Naive thymus-derived CD8-positive, alpha-beta T cell (primary cell): ENCODE data around the gene CAPZA1. TPM values are rescaled to one million over a fixed set of nuclear protein-coding genes. Genes with fewer than 3 reads are reported as not detected.
"Not testable (repeated sequence)": the region's sequence is repeated elsewhere in the genome, so short reads cannot be mapped to it uniquely, and the experiment has no call there.

Experiments
- ATAC-seq, 2 donors: fragments of 150-1000 bp; cut with Tn5 transposase in 1 of 2; sonication (Bioruptor Pico), chemical (Tn5 transposase) in 1 of 2; 1 replicate in 1 of 2; 2 replicates in 1 of 2; pipeline ENCODE4 v1.10.0; 2021; ENCODE audit warnings: mild to moderate bottlenecking in 2 of 2, moderate library complexity in 2 of 2
- POLR2A ChIA-PET: fragments of 350-600 bp; sonication (Branson Sonifier 250); formaldehyde crosslinking; loops from one replicate; lab custom pipeline; 2021; ENCODE audit warnings: antibody characterized with exemption; lab: Charles Lee
- DNase-seq, 10 donors: peaks; one replicate each; pipeline versions ENCODE4 v3.0.0 to v3.0.0-alpha.2; 2020 to 2022
- H3K27ac Mint-ChIP-seq, 10 donors: one replicate each; pipeline ENCODE4 v1.8.0; 2020 to 2022; ENCODE audit warnings: mild to moderate bottlenecking in 10 of 10, mixed read lengths in 10 of 10, moderate library complexity in 4 of 10, inconsistent platforms in 1 of 10
- H3K27me3 Mint-ChIP-seq, 5 donors: one replicate each; pipeline ENCODE4 v1.8.0; 2021 to 2022; ENCODE audit warnings: mixed read lengths in 5 of 5
- H3K36me3 Mint-ChIP-seq, 3 donors: one replicate each; pipeline ENCODE4 v1.8.0; 2020 to 2022; ENCODE audit warnings: mixed read lengths in 3 of 3, mild to moderate bottlenecking in 2 of 3, inconsistent platforms in 1 of 3
- H3K4me1 Mint-ChIP-seq, 4 donors: one replicate each; pipeline ENCODE4 v1.8.0; 2021 to 2022; ENCODE audit warnings: mixed read lengths in 4 of 4
- H3K4me3 Mint-ChIP-seq, 10 donors: one replicate each; pipeline ENCODE4 v1.8.0; 2020 to 2022; ENCODE audit warnings: mild to moderate bottlenecking in 10 of 10, mixed read lengths in 10 of 10, moderate library complexity in 6 of 10, inconsistent platforms in 1 of 10
- H3K9me3 Mint-ChIP-seq, 9 donors: one replicate each; pipeline ENCODE4 v1.8.0; 2020 to 2022; ENCODE audit warnings: mixed read lengths in 9 of 9, mild to moderate bottlenecking in 3 of 9, inconsistent platforms in 1 of 9, moderate library complexity in 1 of 9
- polyA plus RNA-seq, 3 donors: library from polyadenylated mRNA; unstranded; fragments of 300-500 nt; fragmentation: Illumina TruSeq; gene quantifications; one replicate each; pipeline ENCODE4 v1.2.3, GENCODE V29; 2021
- total RNA-seq, 8 experiments: library from RNA in 2 of 8; stranded (reverse) in 2 of 8; gene quantifications; one replicate each; pipeline ENCODE4 v1.2.3 and lab custom pipeline; 2021 to 2026

The CAPZA1 gene
- total and polyA plus RNA-seq, 5 experiments from 2014 or later, result 100 to 169 (median 126) TPM

- H3K9me3 Mint-ChIP-seq, result no peaks in the 10 kb centered on the region
- DNase-seq (no peak), ATAC-seq (no peak)
- H3K4me1 Mint-ChIP-seq, result peaks cover 0 to 3% (median 0%) of the 10 kb centered on the region in 4 donors
- H3K4me3 Mint-ChIP-seq, result no peak overlapping the region
- no peaks in the 10 kb centered on the region for H3K27me3 Mint-ChIP-seq
- peaks cover 8 to 78% (median 31%) of the 10 kb centered on the region in 3 donors for H3K36me3 Mint-ChIP-seq
- H3K27ac Mint-ChIP-seq, result peak overlapping the region in 1 of 10 donors; percentile 39
- POLR2A ChIA-PET, result interaction anchor here (0.7 to 2.0 kb wide), 2 partner anchors 14 to 32 kb away, joined by 3 to 6 read pairs; partner anchors contain the start of genes CAPZA1 and ST7L
Observed at GRCh38 chr1:112605633-112606327, 13.9 kb upstream of the CAPZA1 start.

DNA sequence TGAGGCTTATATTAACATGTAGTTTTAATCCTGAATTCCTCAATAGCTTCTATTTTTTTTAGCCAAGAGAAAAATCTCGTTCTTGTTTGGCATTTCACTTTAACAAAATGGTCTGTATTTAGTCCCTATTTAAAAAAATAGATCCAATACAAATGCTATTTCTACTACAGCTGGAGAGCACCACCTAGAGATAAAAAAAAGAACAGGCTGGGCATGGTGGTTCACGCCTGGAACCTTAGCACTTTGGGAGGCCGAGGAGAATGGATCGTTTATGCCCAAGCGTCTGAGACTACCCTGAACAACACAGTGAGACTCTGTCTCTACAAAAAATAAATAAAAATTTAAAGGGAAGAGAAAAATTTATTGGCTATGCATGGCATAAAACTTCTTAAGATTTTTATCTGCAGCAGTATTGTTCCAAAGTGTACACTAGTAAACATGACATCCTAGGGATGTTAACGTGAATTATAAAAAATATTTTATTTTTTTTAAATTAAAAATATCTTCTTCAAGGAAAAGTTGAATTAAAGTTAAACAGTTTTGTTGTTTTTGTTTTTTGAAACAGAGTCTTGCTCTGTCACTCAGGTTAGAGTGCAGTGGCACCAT is 5.1 kb upstream of the CAPZA1 start:
- H3K27ac Mint-ChIP-seq, result peak overlapping the region in 5 of 10 donors; percentile 43 to 89 (median 80)
- H3K27me3 Mint-ChIP-seq, result no peaks in the 10 kb centered on the region
- POLR2A ChIA-PET, result no interaction called here
- no peaks in the 10 kb centered on the region for H3K9me3 Mint-ChIP-seq
- ATAC-seq (no peak), DNase-seq (peak in 3 of 10 donors; percentile 32 to 40 (median 37))
- peaks cover 9 to 20% (median 13%) of the 10 kb centered on the region in 4 donors for H3K4me1 Mint-ChIP-seq
- peaks cover 4 to 51% (median 19%) of the 10 kb centered on the region in 3 donors for H3K36me3 Mint-ChIP-seq
- H3K4me3 Mint-ChIP-seq, result peak overlapping the region in 1 of 10 donors; percentile 24

DNA sequence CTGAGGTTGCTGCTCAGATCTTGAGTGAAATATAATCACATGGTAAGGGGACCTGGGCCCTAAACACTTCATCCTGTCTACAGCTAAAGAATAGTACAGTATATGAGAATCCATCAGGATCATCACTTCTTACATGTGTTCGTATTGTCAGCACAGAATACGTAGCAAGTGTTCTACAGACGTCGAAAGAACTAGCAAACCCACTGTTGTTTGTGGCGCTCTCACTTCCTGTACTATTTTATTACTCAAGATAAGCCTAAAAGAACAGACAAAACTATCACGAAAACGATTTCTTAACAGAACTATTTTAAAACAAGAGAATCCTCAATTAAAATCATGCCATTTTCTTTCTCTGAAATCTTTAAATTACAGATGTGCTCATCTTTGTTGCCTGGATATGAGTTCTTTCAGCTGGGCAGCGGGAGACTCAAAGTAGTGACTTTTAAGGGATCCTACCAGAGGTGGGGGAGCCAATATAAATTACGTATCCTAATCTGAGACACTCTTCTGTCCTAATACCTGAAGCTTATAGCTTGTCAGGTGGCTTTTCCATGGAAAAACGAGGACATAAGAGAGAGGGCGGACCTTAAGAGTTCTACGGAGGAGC is 1.4 kb upstream of the CAPZA1 start:
- POLR2A ChIA-PET, result interaction anchor here (0.6 to 4.2 kb wide), 11 partner anchors 9 to 856 kb away, joined by 3 to 61 read pairs (median 5); partner anchors contain the start of genes CTTNBP2NL, MOV10, PPM1J and SLC16A1
- H3K9me3 Mint-ChIP-seq, result no peaks in the 10 kb centered on the region
- H3K36me3 Mint-ChIP-seq, result peaks cover 4 to 23% (median 4%) of the 10 kb centered on the region in 3 donors
- H3K27ac Mint-ChIP-seq, result peak overlapping the region; percentile 98 to 100 (median 100)
- peak overlapping the region; percentile 92 to 100 (median 98) for H3K4me3 Mint-ChIP-seq
- H3K27me3 Mint-ChIP-seq, result no peaks in the 10 kb centered on the region
- ATAC-seq (peak; percentile 43 to 70), DNase-seq (peak in 9 of 10 donors; percentile 5 to 86 (median 65))
- peaks cover 18 to 46% (median 41%) of the 10 kb centered on the region in 4 donors for H3K4me1 Mint-ChIP-seq

DNA sequence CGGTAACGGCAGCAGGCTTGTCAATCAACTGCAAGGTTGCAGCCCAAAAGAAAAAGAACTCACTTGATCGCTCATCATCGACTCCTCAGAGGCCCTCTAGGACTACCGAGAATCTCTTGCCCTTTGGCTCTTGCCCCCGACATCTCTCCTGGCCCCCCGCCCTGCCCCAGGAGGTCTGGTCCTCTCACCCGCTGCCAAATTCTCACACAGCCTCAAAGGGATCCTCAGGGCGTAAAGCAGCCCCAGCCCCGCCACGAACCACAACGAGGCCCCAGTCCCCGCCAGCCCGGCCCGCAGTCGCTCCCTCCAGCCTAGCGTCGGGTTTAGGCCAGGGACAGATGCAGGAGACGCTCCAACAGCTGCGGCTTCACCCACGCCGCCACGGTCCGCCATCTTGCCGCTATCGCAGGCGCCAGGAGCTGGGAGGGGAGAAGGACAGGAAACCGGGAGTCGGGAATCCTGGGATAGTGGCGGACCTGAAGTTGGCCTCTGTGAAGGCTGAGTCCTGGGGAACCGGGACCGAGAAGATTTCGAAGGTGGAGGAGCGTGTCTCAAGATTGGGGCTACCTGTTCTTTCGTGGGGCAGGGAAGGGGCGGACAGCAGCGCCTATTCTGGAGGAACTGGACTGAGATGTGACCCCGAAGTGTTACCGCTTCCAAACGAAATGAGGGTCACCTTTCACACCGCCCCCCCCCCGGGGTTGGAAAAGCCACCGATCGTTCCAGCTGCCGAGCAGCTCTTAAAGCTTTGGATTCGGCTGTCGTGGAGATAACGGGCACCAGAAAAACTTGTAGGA is 713 bp upstream of the CAPZA1 start, which contains the start of gene ST7L:
ST7L (minus strand) TSS at position 421 of the 797 bp plus-strand sequence; CDS start at position 393, 28 bp downstream.
- peaks cover 19 to 49% (median 45%) of the 10 kb centered on the region in 4 donors for H3K4me1 Mint-ChIP-seq
- peak within 1 kb of the TSS; percentile 98 to 100 (median 100) for H3K27ac Mint-ChIP-seq
- POLR2A ChIA-PET, result interaction anchor here (0.6 to 4.2 kb wide), 15 partner anchors 9 to 337 kb away, joined by 3 to 61 read pairs (median 5); partner anchors contain the start of genes CTTNBP2NL, MOV10, PPM1J and SLC16A1
- peak within 1 kb of the TSS; percentile 92 to 100 (median 98) for H3K4me3 Mint-ChIP-seq
- H3K36me3 Mint-ChIP-seq, result peaks cover 2 to 24% (median 4%) of the 10 kb centered on the region in 3 donors
- H3K27me3 Mint-ChIP-seq, result no peaks in the 10 kb centered on the region
- peak; percentile 28 to 35 for ATAC-seq
- DNase-seq, result peak; percentile 35 to 81 (median 64)
- H3K9me3 Mint-ChIP-seq, result no peaks in the 10 kb centered on the region

DNA sequence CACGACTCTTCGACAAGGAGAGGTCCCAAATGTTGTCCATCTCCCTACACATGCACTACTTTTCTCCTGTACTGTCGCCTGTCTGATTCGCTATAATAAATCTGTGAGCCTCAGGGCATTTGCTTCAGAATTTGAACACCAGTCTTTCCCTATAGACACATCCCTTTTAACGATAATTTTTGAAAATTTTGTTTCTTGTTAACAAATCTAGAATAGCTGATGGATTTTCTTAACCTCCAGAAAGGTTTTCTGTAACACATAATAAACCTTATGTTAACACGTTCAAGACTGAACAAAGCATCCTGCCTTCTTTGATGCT is 704 bp downstream of the CAPZA1 start:
- POLR2A ChIA-PET, result interaction anchor here (0.8 to 4.2 kb wide), 5 partner anchors 15 to 118 kb away, joined by 3 to 61 read pairs (median 4); partner anchors contain the start of gene MOV10
- no peak for ATAC-seq
- Mint-ChIP-seq H3K27me3 (no peaks in the 10 kb centered on the region), H3K4me3 (peak overlapping the region; percentile 92 to 100 (median 98)), H3K27ac (peak overlapping the region; percentile 98 to 100 (median 100)), H3K36me3 (peaks cover 3 to 29% (median 4%) of the 10 kb centered on the region in 3 donors), H3K9me3 (no peaks in the 10 kb centered on the region), H3K4me1 (peaks cover 25 to 58% (median 56%) of the 10 kb centered on the region in 4 donors)
- DNase-seq, result peak in 1 of 10 donors; percentile 36

DNA sequence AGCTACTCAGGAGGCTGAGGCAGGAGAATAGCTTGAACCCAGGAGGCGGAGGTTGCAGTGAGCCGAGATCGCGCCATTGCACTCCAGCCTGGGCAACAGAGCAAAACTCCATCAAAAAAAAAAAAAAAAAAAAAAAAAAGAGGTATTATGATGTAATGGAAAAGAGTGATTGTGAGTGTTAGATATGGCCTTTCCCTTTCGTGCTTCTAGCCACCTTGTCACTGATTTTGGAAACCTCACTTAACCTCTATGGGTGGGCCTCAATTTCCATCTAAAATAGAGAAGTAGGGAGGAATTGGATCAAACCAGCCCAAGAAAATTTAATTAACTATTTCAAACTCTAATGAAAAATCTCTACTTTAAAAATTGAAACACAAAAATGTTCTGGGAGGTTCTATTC is 4.9 kb downstream of the CAPZA1 start:
- POLR2A ChIA-PET, H3K9me3 Mint-ChIP-seq, DNase-seq, H3K27me3 Mint-ChIP-seq, ATAC-seq: not testable (repeated sequence)
- H3K4me1 Mint-ChIP-seq, result peaks cover 32 to 86% (median 78%) of the 10 kb centered on the region in 4 donors
- H3K36me3 Mint-ChIP-seq, result peaks cover 0 to 53% (median 5%) of the 10 kb centered on the region in 3 donors
- peak overlapping the region; percentile 26 to 87 (median 44) for H3K27ac Mint-ChIP-seq
- peak overlapping the region in 6 of 10 donors; percentile 17 to 38 (median 27) for H3K4me3 Mint-ChIP-seq

GRCh38 chr1:112625696-112626095 is 6.1 kb downstream of the CAPZA1 start:
- Mint-ChIP-seq H3K9me3 (no peaks in the 10 kb centered on the region), H3K36me3 (peaks cover 0 to 62% (median 7%) of the 10 kb centered on the region in 3 donors), H3K27me3 (no peaks in the 10 kb centered on the region), H3K4me1 (peaks cover 31 to 90% (median 80%) of the 10 kb centered on the region in 4 donors), H3K27ac (peak overlapping the region in 7 of 10 donors; percentile 26 to 86 (median 42)), H3K4me3 (peak overlapping the region in 7 of 10 donors; percentile 0 to 53 (median 37))
- POLR2A ChIA-PET, result interaction anchor here (1.3 kb wide), 1 partner anchor 16 kb away, joined by 3 read pairs; no protein-coding TSS in a partner anchor
- DNase-seq (no peak), ATAC-seq (no peak)

DNA sequence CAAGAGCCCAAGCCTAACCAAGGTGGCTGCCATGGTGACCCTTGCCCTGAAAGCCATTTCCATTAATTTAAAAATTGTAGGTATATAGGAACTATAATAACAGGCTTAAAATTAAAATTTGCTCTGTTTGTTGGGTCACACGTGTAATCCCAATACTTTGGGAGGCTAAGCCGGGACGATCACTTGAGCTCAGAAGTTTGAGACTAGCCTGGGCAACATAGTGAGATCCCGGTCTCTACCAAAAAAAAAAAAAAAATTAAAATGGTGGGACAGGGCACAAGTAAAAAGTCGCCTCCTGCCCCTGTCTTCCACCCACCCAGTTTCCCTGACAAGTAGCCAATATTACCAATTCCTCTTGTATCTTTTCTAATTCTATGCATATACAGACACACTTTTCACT is 6.6 kb downstream of the CAPZA1 start:
- Mint-ChIP-seq H3K27ac (peak overlapping the region in 5 of 10 donors; percentile 9 to 84 (median 62)), H3K36me3 (peaks cover 0 to 67% (median 9%) of the 10 kb centered on the region in 3 donors), H3K9me3 (no peaks in the 10 kb centered on the region), H3K4me1 (peaks cover 29 to 90% (median 80%) of the 10 kb centered on the region in 4 donors), H3K4me3 (peak overlapping the region in 4 of 10 donors; percentile 1 to 55 (median 28)), H3K27me3 (no peaks in the 10 kb centered on the region)
- no peak for DNase-seq
- ATAC-seq, result no peak
- POLR2A ChIA-PET, result interaction anchor here (1.3 kb wide), 1 partner anchor 15 kb away, joined by 3 read pairs; no protein-coding TSS in a partner anchor

DNA sequence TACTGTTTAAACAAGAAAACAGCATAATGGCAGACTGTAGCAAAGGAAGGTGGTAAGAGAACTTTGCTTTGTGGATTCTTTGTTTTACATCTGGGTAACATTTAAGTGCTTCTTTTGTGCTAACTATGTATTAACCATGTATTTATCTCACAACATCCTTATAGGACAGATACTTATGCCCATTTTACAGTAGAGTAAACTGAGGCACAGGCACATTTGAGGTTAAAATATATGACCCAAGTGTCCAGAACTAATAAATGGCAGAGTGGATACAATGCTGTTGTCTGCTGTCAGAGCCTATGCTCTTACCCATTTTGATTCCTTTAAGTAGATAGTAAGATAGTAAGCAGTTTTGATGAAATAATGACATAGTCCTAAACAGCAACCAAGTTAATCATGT is 7.3 kb downstream of the CAPZA1 start:
- Mint-ChIP-seq H3K36me3 (peaks cover 0 to 74% (median 9%) of the 10 kb centered on the region in 3 donors), H3K9me3 (no peaks in the 10 kb centered on the region), H3K4me1 (peaks cover 29 to 92% (median 82%) of the 10 kb centered on the region in 4 donors), H3K27me3 (no peaks in the 10 kb centered on the region), H3K27ac (peak overlapping the region in 6 of 10 donors; percentile 13 to 84 (median 40)), H3K4me3 (peak overlapping the region in 4 of 10 donors; percentile 1 to 55 (median 39))
- DNase-seq (no peak), ATAC-seq (no peak)
- POLR2A ChIA-PET, result interaction anchor here (0.7 to 1.9 kb wide), 2 partner anchors 8 to 17 kb away, joined by 4 to 5 read pairs; partner anchors contain the start of genes CAPZA1 and ST7L

DNA sequence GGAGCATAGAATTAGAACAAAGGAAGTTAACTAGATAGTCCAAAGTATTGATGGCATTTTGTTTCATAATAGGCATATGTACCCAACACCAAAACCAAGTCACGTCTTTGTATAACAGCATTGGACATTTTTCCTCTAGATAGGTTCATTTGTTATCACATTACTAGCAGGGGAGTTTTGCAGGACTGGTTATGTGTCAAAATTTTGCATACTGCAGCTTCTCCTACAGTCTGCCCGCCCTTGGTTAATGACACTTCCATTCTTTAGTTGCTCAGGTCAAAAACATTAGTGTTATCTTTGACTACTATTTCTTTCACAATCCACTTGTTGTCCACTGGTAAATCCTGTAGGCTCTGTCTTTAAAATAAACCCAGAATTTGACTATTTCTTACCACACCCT is 8.9 kb downstream of the CAPZA1 start:
- Mint-ChIP-seq H3K9me3 (no peaks in the 10 kb centered on the region), H3K27me3 (no peaks in the 10 kb centered on the region), H3K36me3 (peaks cover 0 to 75% (median 16%) of the 10 kb centered on the region in 3 donors), H3K4me1 (peaks cover 36 to 93% (median 82%) of the 10 kb centered on the region in 4 donors), H3K27ac (peak overlapping the region in 6 of 10 donors; percentile 8 to 76 (median 57)), H3K4me3 (peak overlapping the region in 5 of 10 donors; percentile 1 to 33 (median 14))
- POLR2A ChIA-PET, result interaction anchor here (1.9 kb wide), 1 partner anchor 9 kb away, joined by 5 read pairs; the partner anchor contains the start of genes CAPZA1 and ST7L
- no peak for ATAC-seq
- DNase-seq, result no peak

DNA sequence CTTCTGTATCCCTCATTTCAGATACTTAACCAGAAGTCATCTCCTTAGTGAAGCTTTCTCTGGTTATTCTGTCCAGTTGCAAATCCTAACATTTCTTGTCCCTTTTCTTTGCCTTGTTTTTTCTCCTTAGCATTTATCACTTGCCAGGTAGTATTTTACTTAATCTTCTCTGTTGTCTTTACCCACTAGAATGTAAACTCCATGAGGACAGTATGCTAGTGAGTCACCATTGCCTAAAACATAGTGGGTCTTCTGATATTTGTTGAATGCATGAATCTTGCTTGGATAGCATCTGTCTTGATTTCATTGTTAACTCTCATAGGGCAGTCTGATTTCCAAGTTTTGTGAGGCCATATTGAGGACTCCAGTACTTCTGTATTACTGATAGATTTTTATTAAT is 9.6 kb downstream of the CAPZA1 start:
- no peak for ATAC-seq
- H3K4me1 Mint-ChIP-seq, result peaks cover 42 to 95% (median 87%) of the 10 kb centered on the region in 4 donors
- DNase-seq, result no peak
- peaks cover 0 to 75% (median 16%) of the 10 kb centered on the region in 3 donors for H3K36me3 Mint-ChIP-seq
- no peaks in the 10 kb centered on the region for H3K9me3 Mint-ChIP-seq
- peak overlapping the region in 8 of 10 donors; percentile 1 to 55 (median 18) for H3K4me3 Mint-ChIP-seq
- POLR2A ChIA-PET, result no interaction called here
- H3K27ac Mint-ChIP-seq, result peak overlapping the region in 8 of 10 donors; percentile 1 to 67 (median 40)
- H3K27me3 Mint-ChIP-seq, result no peaks in the 10 kb centered on the region
